Effector memory CD8-positive, alpha-beta T cell (primary cell): Measurements from ENCODE around the gene FECH.

Experiments used
- ATAC-seq: fragments of 150-1000 bp; cut with Tn5 transposase; replicated peaks from 2 replicates; pipeline ENCODE4 v1.10.0; 2021; ENCODE audit warnings: mild to moderate bottlenecking, moderate library complexity
- DNase-seq, 3 experiments: peaks; one replicate each; pipeline ENCODE4 v3.0.0; 2021
- H3K27ac Mint-ChIP-seq, 2 donors: one replicate each; pipeline ENCODE4 v1.8.0; 2022; ENCODE audit warnings: mild to moderate bottlenecking in 2 of 2, mixed read lengths in 2 of 2, moderate library complexity in 2 of 2
- H3K27me3 Mint-ChIP-seq, 2 donors: one replicate each; pipeline ENCODE4 v1.8.0; 2022; ENCODE audit warnings: mixed read lengths in 2 of 2
- H3K36me3 Mint-ChIP-seq: one replicate; pipeline ENCODE4 v1.8.0; 2022; ENCODE audit warnings: mild to moderate bottlenecking, moderate library complexity, mixed read lengths; ENCODE audit not compliant: insufficient read depth
- H3K4me1 Mint-ChIP-seq, 2 donors: one replicate each; pipeline ENCODE4 v1.8.0; 2022; ENCODE audit warnings: low read depth in 2 of 2, mixed read lengths in 2 of 2
- H3K4me3 Mint-ChIP-seq, 2 donors: one replicate each; pipeline ENCODE4 v1.8.0; 2022; ENCODE audit warnings: mild to moderate bottlenecking in 2 of 2, mixed read lengths in 2 of 2, moderate library complexity in 2 of 2
- H3K9me3 Mint-ChIP-seq, 2 donors: one replicate each; pipeline ENCODE4 v1.8.0; 2022; ENCODE audit warnings: mixed read lengths in 2 of 2

FECH gene

GRCh38 chr18:57569133-57569532, 17.4 kb downstream of the FECH start:
- Mint-ChIP-seq H3K4me3 (no peak overlapping the region), H3K27me3 (no peaks in the 10 kb centered on the region), H3K4me1 (peaks cover 0 to under 1% of the 10 kb centered on the region in 2 donors), H3K9me3 (no peaks in the 10 kb centered on the region), H3K36me3 (peaks cover 33% of the 10 kb centered on the region), H3K27ac (no peak overlapping the region)
- DNase-seq (no peak), ATAC-seq (no peak)

- H3K27ac Mint-ChIP-seq, result no peak overlapping the region
- peaks cover 4 to 5% of the 10 kb centered on the region in 2 donors for H3K4me1 Mint-ChIP-seq
- H3K36me3 Mint-ChIP-seq, result peaks cover 10% of the 10 kb centered on the region
- DNase-seq (peak; percentile 15 to 32 (median 19)), ATAC-seq (peak; percentile 48)
- no peaks in the 10 kb centered on the region for H3K9me3 Mint-ChIP-seq
- no peaks in the 10 kb centered on the region for H3K27me3 Mint-ChIP-seq
- H3K4me3 Mint-ChIP-seq, result no peak overlapping the region
Observed at GRCh38 chr18:57561728-57562423, 24.6 kb downstream of the FECH start.

GRCh38 chr18:57561261-57561660, 25.2 kb downstream of the FECH start:
- DNase-seq, result no peak
- no peak overlapping the region for H3K27ac Mint-ChIP-seq
- no peak for ATAC-seq
- no peak overlapping the region for H3K4me3 Mint-ChIP-seq
- no peaks in the 10 kb centered on the region for H3K27me3 Mint-ChIP-seq
- no peaks in the 10 kb centered on the region for H3K9me3 Mint-ChIP-seq
- peaks cover 15% of the 10 kb centered on the region for H3K36me3 Mint-ChIP-seq
- H3K4me1 Mint-ChIP-seq, result peaks cover 4 to 5% of the 10 kb centered on the region in 2 donors

GRCh38 chr18:57559314-57559713, 27.2 kb downstream of the FECH start:
- Mint-ChIP-seq H3K4me1 (peaks cover 4 to 5% of the 10 kb centered on the region in 2 donors), H3K27me3 (no peaks in the 10 kb centered on the region), H3K9me3 (no peaks in the 10 kb centered on the region), H3K4me3 (no peak overlapping the region), H3K36me3 (peaks cover 19% of the 10 kb centered on the region), H3K27ac (peak overlapping the region in 1 of 2 donors; percentile 42)
- ATAC-seq (no peak), DNase-seq (no peak)

- ATAC-seq (no peak), DNase-seq (no peak)
- no peak overlapping the region for H3K4me3 Mint-ChIP-seq
- peaks cover 15% of the 10 kb centered on the region for H3K36me3 Mint-ChIP-seq
- H3K4me1 Mint-ChIP-seq, result no peaks in the 10 kb centered on the region
- no peaks in the 10 kb centered on the region for H3K9me3 Mint-ChIP-seq
- no peak overlapping the region for H3K27ac Mint-ChIP-seq
- H3K27me3 Mint-ChIP-seq, result no peaks in the 10 kb centered on the region
Observed at GRCh38 chr18:57555134-57555533, 31.4 kb downstream of the FECH start.

GRCh38 chr18:57550510-57550909, 36.0 kb downstream of the FECH start:
- Mint-ChIP-seq H3K27ac (no peak overlapping the region), H3K9me3 (no peaks in the 10 kb centered on the region), H3K4me1 (no peaks in the 10 kb centered on the region), H3K4me3 (no peak overlapping the region), H3K36me3 (peaks cover 5% of the 10 kb centered on the region), H3K27me3 (no peaks in the 10 kb centered on the region)
- DNase-seq, result no peak
- ATAC-seq, result no peak

GRCh38 chr18:57547260-57547659, 39.2 kb downstream of the FECH start:
- DNase-seq (no peak), ATAC-seq (no peak)
- H3K27ac Mint-ChIP-seq, result no peak overlapping the region
- peaks cover 3% of the 10 kb centered on the region for H3K36me3 Mint-ChIP-seq
- H3K4me3 Mint-ChIP-seq, result no peak overlapping the region
- no peaks in the 10 kb centered on the region for H3K27me3 Mint-ChIP-seq
- no peaks in the 10 kb centered on the region for H3K9me3 Mint-ChIP-seq
- no peaks in the 10 kb centered on the region for H3K4me1 Mint-ChIP-seq

- DNase-seq (no peak), ATAC-seq (no peak)
- Mint-ChIP-seq H3K36me3 (peaks cover 3% of the 10 kb centered on the region), H3K4me3 (no peak overlapping the region), H3K27ac (no peak overlapping the region), H3K4me1 (no peaks in the 10 kb centered on the region), H3K27me3 (no peaks in the 10 kb centered on the region), H3K9me3 (no peaks in the 10 kb centered on the region)
Observed at GRCh38 chr18:57544936-57545660, 41.4 kb downstream of the FECH start.

GRCh38 chr18:57543560-57543959, 42.9 kb downstream of the FECH start:
- Mint-ChIP-seq H3K27me3 (no peaks in the 10 kb centered on the region), H3K9me3 (no peaks in the 10 kb centered on the region), H3K4me1 (no peaks in the 10 kb centered on the region), H3K27ac (no peak overlapping the region), H3K4me3 (no peak overlapping the region), H3K36me3 (peaks cover 3% of the 10 kb centered on the region)
- ATAC-seq (no peak), DNase-seq (no peak)

GRCh38 chr18:57542812-57543427, 43.6 kb downstream of the FECH start:
- Mint-ChIP-seq H3K9me3 (no peaks in the 10 kb centered on the region), H3K4me1 (no peaks in the 10 kb centered on the region), H3K27ac (no peak overlapping the region), H3K27me3 (no peaks in the 10 kb centered on the region), H3K4me3 (no peak overlapping the region), H3K36me3 (peaks cover under 1% of the 10 kb centered on the region)
- ATAC-seq (no peak), DNase-seq (no peak)

GRCh38 chr18:57542126-57542525, 44.4 kb downstream of the FECH start:
- DNase-seq (no peak), ATAC-seq (no peak)
- Mint-ChIP-seq H3K4me3 (no peak overlapping the region), H3K27me3 (no peaks in the 10 kb centered on the region), H3K4me1 (no peaks in the 10 kb centered on the region), H3K9me3 (no peaks in the 10 kb centered on the region), H3K27ac (no peak overlapping the region), H3K36me3 (no peaks in the 10 kb centered on the region)

- Mint-ChIP-seq H3K9me3 (no peaks in the 10 kb centered on the region), H3K36me3 (no peaks in the 10 kb centered on the region), H3K27me3 (peaks cover 6% of the 10 kb centered on the region in 2 donors), H3K4me3 (no peak overlapping the region), H3K4me1 (no peaks in the 10 kb centered on the region), H3K27ac (no peak overlapping the region)
- DNase-seq, result no peak
- no peak for ATAC-seq
Observed at GRCh38 chr18:57539702-57540101, 46.8 kb downstream of the FECH start.

- Mint-ChIP-seq H3K27ac (no peak overlapping the region), H3K9me3 (no peaks in the 10 kb centered on the region), H3K4me3 (no peak overlapping the region), H3K27me3 (peaks cover 6% of the 10 kb centered on the region in 2 donors), H3K4me1 (no peaks in the 10 kb centered on the region), H3K36me3 (no peaks in the 10 kb centered on the region)
- no peak for DNase-seq
- ATAC-seq, result no peak
Observed at GRCh38 chr18:57538614-57539013, 47.9 kb downstream of the FECH start.

GRCh38 chr18:57534511-57534909, 52.0 kb downstream of the FECH start:
- no peak for DNase-seq
- Mint-ChIP-seq H3K9me3 (no peaks in the 10 kb centered on the region), H3K27ac (no peak overlapping the region), H3K4me1 (no peaks in the 10 kb centered on the region), H3K4me3 (no peak overlapping the region), H3K36me3 (no peaks in the 10 kb centered on the region), H3K27me3 (peaks cover 6 to 21% of the 10 kb centered on the region in 2 donors)
- no peak for ATAC-seq
